Activated CD8-positive, alpha-beta memory T cell treated with anti-CD3 and anti-CD28 coated beads for 36 hours (primary cell): ENCODE results near the gene GABARAP. TPM values are rescaled to one million over a fixed set of nuclear protein-coding genes. Genes with fewer than 3 reads are reported as not detected.

Experiments used
- CTCF ChIA-PET: fragments of 350-600 bp; sonication (Branson Sonifier 250); formaldehyde crosslinking; loops from one replicate; lab custom pipeline; 2021; ENCODE audit warnings: antibody characterized with exemption; lab: Charles Lee
- POLR2A ChIA-PET: fragments of 350-600 bp; sonication (Branson Sonifier 250); formaldehyde crosslinking; loops from one replicate; lab custom pipeline; 2021; ENCODE audit warnings: antibody characterized with exemption; lab: Charles Lee
- total RNA-seq, 2 experiments: library from RNA; stranded (reverse); gene quantifications; one replicate each; pipeline ENCODE4 v1.2.3, GENCODE V29; 2021

GABARAP gene
- total RNA-seq, 2 experiments from 2014 or later = 131 to 135 TPM

DNA sequence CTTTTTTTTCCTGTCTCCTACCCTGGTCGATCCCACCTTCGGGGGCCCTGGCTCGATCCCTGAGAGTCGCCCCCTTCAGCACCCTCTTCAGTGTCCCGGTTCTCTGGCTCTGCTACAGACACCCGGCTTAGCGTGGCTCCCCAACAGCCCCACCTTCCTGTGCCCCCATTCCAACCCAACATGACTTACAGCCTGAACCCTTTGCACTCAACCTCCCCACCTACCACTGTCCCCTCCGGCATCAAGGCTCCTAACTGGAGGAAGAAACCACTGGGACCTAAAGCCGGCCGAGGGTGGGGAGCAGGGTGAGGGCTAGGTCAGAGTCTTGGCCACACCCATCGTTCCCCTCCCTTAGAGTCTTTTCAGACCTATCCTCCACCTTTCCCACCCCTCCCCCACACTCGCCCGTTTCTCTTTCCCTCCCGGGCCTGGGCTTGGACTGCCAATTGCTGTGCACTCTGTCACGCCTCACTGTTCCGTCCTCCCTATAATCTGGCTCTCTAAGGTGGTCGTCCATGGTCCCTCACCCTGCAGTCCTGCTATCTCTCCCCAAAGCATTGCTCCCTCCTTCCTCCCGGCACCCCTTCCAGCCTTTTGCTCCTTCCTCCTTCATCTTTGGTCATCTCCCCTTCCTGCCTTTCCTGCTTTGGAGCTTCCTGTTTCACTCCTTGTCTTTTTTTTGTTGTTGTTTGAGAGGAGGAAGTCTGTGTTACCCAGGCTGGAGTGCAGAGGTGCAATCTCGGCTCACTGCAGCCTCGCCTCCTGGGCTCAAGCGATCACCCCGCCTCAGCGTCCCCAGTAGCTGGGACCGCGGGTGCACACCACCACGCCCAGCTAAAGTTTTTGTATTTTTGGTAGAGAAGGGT, 20.9 kb upstream of the GABARAP start:
- CTCF ChIA-PET = interaction anchor here (0.6 to 2.1 kb wide), 3 partner anchors 9 to 33 kb away, joined by 3 to 9 read pairs (median 3); no protein-coding TSS in a partner anchor
- POLR2A ChIA-PET = no interaction called here

DNA sequence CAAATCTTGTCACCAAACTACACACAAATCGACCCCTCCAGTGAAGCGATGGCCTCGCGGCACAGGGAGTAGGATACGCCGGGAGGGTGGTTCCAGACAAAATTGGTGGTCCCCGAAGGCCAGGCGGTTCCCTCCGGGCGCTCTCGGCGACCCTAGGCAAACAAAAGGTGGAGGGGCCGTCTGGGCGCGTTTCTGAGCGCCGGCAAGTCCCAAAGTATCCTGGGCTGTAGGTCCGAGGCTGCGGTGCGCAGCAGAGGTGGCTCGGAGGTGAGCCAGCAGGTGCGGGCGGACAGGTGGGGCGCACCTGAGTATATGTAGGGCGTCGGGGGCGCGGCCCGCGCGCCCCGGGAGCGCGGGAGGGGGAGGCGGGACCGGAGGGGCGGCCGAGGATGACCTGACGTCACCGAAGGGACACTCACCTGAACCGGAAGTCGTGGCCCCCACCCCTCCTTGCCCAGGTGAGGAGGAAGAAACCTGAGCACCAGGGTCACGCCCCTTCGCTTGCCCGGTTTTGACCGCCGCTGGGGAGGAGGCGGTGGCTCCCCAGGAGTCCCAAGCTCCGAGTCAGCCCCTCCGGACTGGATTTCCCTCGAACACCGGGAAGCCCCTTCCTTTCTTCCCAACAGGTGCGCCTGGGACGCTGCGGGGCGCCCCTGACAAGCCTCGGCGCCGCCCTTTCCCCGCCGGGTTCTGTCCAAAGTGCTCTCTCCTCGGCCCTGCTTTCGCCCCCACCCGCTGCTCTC, 20.1 kb upstream of the GABARAP start, which contains the start of gene CLDN7:
Gene CLDN7 (minus strand): TSS at position 287 of the 743 bp plus-strand sequence. CDS start 435 bp downstream, outside the sequence.
- CTCF ChIA-PET = interaction anchor here (1.1 to 1.2 kb wide), 2 partner anchors 18 to 93 kb away, joined by 3 read pairs; no protein-coding TSS in a partner anchor

DNA sequence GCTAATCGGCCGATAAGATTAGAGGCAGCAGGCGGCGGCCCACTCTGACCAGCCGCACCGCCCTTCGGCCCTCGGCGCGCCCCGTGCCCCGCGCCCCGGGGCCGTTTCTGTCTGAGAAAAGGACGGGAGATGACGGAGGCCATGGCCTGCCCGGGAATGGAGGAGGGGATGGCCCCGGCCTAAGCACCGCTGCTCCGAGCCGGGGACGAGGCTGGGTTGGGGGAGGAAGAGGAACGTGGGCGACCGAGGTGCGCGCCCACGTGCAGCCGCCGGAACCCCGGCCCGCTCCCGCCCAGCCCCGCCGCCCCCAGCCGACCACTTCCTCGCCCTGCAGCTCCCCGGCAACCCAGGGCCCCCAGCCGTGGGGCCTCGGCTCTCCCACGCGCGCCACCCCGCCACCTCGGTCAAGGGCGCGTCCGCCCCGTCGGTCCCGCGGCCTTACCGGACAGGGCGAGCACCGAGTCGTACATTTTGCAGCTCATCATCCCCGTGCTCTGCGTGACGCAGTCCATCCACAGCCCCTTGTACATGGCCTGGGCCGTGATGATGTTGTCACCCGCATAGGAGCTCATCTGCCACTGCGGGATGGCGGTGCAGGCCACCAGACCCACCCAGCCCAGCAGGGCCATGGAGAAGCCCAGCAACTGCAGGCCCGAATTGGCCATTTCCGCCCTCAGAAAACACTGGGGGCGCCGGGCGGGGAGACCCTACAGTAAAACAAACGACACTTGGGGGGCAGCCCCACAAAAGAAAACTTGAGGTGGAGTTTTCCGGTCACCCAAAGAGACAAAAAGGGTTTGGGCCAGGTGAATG, 19.3 kb upstream of the GABARAP start:
- CTCF ChIA-PET = interaction anchor here (0.7 to 1.2 kb wide), 3 partner anchors 19 to 94 kb away, joined by 3 to 4 read pairs (median 3); no protein-coding TSS in a partner anchor
- POLR2A ChIA-PET = interaction anchor here (0.5 to 0.6 kb wide), 2 partner anchors 199 to 893 kb away, joined by 3 to 6 read pairs; no protein-coding TSS in a partner anchor

More for the DNA sequence above, 20.1 kb upstream of the GABARAP start, which contains the start of gene CLDN7:
- POLR2A ChIA-PET = interaction anchor here (0.5 to 0.6 kb wide), 2 partner anchors 198 to 892 kb away, joined by 3 to 6 read pairs; no protein-coding TSS in a partner anchor

DNA sequence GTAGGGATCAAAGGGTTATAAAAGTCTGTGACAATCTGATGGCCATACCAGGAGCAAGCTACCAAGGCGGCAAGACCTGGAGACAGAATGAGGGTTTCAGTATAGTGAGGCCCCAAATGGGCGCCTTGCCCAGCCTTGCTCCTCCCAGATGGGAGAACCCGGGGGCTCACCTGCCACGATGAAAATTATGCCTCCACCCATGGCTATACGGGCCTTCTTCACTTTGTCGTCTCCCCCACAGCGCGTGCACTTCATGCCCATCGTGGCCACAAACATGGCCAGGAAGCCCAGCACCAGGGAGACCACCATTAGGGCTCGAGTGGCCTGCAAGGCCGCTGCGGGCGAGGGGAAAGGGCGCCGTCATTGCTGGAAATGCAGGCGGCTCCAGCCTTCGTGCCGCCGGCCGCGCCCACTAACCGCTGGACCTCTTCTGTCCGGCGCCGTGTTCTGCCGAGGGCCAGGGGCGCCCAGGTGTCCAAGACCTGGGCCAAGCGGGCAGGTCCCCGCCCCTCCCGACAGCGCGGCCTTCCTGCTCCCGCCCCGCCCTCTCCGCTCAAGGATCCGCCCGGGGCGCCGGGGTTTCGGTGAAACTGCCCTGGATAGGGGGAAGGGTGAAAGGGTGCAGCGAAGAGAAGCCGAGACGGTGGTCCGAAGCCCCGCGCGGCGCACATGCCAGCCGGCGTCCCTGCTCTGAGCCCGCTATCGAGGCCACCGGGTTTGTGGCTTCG, 18.6 kb upstream of the GABARAP start:
- POLR2A ChIA-PET = no interaction called here

DNA sequence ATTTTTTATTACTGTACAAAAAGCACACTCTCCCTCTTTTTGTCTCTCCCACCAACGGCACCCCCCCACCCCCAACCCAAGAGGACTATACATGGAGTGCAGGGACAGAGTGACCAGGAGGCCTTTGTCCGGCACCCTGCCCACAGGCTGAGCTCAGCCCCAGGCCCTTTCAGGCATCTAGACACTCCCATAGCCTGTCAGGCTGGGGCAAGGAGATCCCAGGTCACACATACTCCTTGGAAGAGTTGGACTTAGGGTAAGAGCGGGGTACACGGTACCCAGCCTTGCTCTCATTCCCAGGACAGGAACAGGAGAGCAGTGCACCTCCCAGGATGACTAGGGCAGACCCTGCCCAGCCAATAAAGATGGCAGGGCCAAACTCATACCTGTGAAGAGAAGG, 17.9 kb upstream of the GABARAP start:
- CTCF ChIA-PET = interaction anchor here (0.5 kb wide), 1 partner anchor 117 kb away, joined by 3 read pairs; no protein-coding TSS in a partner anchor

More for the DNA sequence above, 18.6 kb upstream of the GABARAP start:
- CTCF ChIA-PET = interaction anchor here (0.7 to 1.2 kb wide), 3 partner anchors 19 to 95 kb away, joined by 3 to 4 read pairs (median 3); no protein-coding TSS in a partner anchor

DNA sequence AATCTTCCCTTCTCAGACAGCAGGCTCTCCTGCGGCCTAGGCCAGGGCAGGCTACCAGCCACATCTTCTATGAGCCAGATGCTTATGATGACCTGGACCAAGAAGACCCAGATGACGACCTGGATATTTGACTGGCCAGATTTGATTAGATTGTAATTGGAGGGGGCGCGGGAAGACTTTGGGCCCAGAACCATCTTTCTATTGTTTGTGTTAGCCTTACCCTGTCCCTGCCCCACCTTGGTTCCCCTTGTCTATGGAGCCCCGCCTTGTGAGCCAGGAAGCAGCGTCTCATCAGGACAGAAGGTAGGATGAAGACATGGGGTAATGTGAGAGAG, 17.3 kb upstream of the GABARAP start:
- POLR2A ChIA-PET = interaction anchor here (0.6 kb wide), 1 partner anchor 23 kb away, joined by 3 read pairs; no protein-coding TSS in a partner anchor
- CTCF ChIA-PET = interaction anchor here (0.5 to 1.5 kb wide), 3 partner anchors 37 to 293 kb away, joined by 3 to 4 read pairs (median 3); no protein-coding TSS in a partner anchor

More for the DNA sequence above, 17.9 kb upstream of the GABARAP start:
- POLR2A ChIA-PET = interaction anchor here (0.6 kb wide), 1 partner anchor 22 kb away, joined by 3 read pairs; no protein-coding TSS in a partner anchor

DNA sequence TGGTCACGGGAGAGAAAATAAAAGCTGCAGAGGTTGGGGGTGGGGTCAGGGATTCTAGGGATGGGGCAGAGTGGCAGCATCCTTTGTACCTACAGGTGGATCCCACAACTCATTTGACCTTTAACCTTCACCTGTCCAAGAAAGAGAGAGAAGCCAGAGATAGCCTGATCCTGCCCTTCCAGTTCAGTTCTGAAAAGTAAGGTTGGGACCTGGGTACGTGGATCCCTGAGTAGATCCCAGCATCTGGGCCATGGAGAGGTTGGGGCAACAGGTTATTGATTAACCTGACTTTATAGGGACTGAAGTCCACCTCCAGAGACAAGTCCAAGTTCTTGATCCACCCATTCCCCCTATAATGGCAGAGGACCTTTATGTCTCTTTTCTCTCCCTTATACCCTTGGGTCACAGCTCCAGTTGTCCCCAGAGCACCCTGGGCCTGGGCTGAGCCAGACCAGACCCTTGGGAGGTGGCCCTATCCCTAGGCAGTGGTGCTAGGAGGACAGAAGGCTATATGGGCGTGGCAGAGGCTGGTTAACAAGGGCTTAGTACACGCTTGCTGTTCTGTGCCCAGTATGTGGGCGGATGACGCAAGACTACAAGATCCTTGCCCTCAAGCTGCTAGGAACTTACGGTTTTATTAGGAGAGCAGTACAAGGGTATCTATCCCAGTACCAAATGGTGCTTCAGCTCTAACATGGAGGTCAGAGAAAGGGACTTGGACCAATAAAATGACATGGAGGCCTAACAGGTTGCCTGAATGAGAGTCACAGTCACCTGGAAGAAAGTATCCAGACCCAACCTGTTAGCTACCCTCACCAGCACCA, 16.7 kb upstream of the GABARAP start:
- POLR2A ChIA-PET = no interaction called here
- CTCF ChIA-PET = interaction anchor here (0.6 to 1.5 kb wide), 3 partner anchors 8 to 293 kb away, joined by 3 to 6 read pairs (median 4); no protein-coding TSS in a partner anchor

DNA sequence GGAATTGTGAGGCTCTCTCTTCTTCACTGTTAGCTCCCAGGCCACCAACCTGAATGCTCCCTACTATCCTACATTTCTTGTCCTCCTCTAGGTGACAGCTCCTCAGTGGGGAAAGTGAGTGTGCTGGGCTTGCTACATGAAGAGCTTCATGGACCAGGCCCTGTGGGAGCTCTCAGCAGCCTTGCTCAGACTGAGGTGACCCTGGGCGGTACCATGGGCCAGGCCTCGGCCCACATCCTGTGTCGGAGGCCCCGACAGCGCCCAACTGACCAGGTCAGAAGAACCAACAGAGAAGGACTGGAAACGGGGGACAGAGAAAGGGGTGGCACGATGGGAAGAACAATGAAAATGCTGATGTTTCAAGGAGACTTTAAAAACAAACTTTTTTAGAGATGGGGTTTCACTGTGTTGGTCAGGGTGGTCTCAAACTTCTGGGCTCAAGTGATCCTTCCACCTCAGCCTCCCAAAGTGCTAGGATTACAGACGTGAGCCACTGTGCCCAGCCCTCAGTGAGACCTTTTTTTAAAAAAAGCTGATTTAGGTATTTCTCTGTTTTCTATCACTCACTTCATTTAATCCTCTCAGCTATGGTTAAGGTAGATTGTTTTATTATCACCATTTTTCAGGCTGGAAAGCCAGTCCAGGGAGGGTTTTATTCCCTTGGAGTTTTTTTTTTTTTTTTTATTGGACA, 14.7 kb upstream of the GABARAP start:
- CTCF ChIA-PET = interaction anchor here (0.8 to 1.4 kb wide), 2 partner anchors 9 to 39 kb away, joined by 5 read pairs; no protein-coding TSS in a partner anchor
- POLR2A ChIA-PET = interaction anchor here (0.7 to 0.9 kb wide), 2 partner anchors 20 to 107 kb away, joined by 3 to 6 read pairs; no protein-coding TSS in a partner anchor

DNA sequence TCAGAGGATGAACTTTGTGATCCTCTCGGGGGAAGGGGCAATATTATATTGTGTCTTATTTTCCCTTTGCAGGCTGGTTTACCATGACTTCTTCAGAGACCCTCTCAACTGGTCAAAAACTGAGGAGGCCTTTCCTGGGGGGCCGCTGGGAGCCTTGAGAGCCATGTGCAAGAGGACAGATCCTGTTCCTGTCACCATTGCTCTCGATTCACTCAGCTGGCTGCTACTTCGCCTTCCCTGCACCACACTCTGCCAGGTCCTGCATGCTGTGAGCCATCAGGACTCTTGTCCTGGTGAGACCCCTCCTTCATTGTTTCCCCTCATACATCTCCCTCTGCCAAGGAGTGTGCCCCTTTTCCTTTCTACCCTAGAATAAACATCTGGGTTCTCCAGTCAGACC, 12.3 kb upstream of the GABARAP start:
- CTCF ChIA-PET = interaction anchor here (0.7 to 1.4 kb wide), 4 partner anchors 9 to 75 kb away, joined by 3 to 5 read pairs (median 3); partner anchors contain the start of gene NEURL4
- POLR2A ChIA-PET = no interaction called here

DNA sequence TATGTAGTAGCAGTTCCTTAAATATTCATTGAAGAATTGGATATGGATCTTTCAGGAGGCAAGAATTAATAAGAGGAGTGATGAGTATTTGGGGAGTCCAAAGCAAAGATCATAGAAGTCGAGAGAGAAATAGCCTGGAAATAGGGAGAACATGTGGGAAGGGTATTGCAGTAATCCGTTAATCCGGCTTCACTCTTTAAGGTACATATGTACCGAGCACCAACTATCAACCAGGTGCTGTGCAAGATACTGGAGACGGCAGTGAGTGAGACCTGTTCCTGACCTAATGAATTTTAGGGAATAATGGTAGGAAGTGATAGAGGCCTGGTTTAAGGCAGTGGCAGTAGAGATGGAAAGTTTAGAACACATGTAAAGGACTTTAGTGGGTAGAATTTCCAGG, 10.8 kb upstream of the GABARAP start:
- POLR2A ChIA-PET = no interaction called here
- CTCF ChIA-PET = no interaction called here

DNA sequence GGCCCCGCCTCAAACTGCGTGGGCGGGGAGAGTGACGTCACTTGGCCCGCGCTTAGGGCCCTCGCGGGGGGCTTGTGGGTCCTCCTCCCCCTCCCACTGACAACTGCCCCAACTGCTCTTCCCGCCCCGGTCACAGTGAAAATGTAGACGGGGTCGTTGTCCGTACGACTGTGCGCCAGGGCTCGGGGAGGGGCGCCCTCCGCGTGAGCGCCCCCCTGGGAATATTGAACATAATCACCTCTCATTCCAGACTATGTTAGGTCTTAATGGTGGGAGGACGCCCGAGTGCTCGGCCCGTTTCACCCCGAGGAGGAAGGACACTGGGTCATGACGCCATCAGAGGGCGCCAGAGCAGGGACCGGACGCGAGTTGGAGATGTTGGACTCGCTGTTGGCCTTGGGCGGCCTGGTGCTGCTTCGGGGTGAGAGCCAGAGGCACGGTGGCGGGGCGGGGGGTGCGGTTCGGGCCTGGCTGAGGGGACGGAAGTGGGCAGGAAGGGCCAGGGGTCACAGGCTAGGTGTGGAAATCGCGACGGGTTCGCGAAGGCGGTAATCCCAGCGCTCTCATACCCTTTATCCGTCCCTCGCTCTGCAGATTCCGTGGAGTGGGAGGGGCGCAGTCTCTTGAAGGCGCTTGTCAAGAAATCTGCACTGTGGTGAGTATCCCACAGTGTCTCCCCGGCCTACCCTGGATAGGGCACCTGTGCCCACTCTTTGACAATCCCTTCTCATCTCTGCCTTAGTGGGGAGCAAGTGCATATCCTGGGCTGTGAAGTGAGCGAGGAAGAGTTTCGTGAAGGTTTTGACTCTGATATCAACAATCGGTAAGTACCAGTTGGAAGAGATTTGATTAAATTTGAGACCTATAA, 10.2 kb upstream of the GABARAP start, which contains the start of gene ELP5:
Gene ELP5 (plus strand): TSS at position 40 of the 868 bp plus-strand sequence. CDS start 336 bp downstream, at position 376.
- ChIA-PET CTCF (interaction anchor here (1.2 to 3.1 kb wide), 3 partner anchors 10 to 32 kb away, joined by 3 to 17 read pairs (median 4); partner anchors contain the start of genes GABARAP and PHF23), POLR2A (interaction anchor here (0.6 to 2.0 kb wide), 2 partner anchors 14 to 342 kb away, joined by 3 to 10 read pairs; no protein-coding TSS in a partner anchor)

DNA sequence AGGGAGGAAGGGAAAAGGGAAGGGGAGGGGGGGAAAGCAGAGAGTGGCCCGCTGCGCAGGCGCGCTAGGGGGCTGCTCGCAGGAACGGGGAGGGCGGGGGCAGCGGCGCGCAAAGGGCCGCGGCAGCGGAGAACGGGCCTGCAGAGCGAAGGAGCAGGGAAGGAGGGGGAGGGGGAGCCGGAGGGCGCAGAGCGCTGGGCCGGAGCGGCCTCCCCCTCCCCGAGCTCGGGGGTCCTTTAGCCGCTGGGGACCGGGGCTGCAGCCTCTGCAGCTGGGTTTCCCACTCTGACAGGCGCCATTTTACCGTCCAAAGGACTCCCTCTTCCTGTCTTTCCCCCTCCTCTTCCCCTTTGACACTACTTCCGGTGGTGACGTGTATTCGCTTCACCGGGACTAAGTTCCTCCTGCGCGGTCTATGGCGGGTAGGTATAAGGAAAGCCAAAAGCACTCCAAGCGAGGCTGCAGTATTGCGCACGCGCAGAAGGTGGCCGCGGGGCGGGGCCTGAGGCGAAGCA, 9.5 kb upstream of the GABARAP start, which contains the start of gene CTDNEP1:
Gene CTDNEP1 (minus strand): TSS at position 74 of the 515 bp plus-strand sequence. CDS start 438 bp downstream, outside the sequence.
- CTCF ChIA-PET = interaction anchor here (1.2 to 3.1 kb wide), 3 partner anchors 9 to 31 kb away, joined by 3 to 17 read pairs (median 4); partner anchors contain the start of genes GABARAP and PHF23
- POLR2A ChIA-PET = interaction anchor here (0.6 to 2.0 kb wide), 5 partner anchors 9 to 343 kb away, joined by 3 to 10 read pairs (median 3); partner anchors contain the start of genes ACADVL, DLG4 and GABARAP

DNA sequence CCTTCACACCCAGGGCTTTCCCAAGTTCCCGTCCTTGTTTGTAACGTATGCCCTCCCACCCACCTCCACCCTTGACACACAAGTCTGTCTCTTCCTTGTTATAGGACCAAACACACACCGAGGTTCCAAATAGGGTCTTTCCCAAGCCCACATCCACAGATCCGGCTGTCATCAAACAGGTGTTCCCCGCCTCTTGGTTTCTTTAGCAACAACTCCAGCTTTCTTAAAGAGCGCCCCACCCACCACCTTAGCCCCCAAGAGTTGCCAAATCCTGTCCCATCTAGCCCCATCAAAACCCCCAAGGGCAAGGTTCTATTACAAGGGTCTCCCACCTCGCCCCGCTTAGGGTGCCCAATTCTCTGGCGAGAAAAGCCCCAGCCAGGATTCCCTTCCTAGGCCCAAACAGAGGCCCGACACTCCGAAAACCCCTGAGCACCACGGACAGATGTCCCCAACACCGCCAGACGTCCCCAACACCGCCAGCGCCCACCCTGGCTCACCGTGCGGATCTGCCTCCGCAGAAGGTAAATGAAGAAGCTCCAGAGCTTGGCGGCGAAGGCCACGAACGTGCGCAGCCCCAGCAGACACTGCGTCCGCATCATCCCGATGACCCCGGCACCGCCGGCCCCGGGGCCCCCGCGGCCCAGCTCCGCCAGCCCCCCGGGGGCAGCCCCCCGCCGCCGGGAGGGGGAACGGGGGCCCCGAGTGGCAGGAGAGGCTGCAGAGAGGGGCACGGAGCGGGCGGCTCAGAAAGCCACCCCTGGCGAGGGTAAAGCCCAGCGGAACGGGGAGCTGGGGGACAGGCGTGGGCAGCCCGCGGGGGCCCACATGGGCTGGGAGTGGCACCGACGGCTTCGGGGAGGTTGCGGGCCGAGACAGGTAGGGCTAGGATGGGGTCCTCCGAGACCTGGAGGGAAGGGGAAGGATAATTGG, 8.7 kb upstream of the GABARAP start:
- ChIA-PET POLR2A (interaction anchor here (0.8 to 2.0 kb wide), 4 partner anchors 8 to 58 kb away, joined by 3 to 10 read pairs (median 4); partner anchors contain the start of genes ACADVL, DLG4 and GABARAP), CTCF (interaction anchor here (1.1 to 3.1 kb wide), 5 partner anchors 8 to 205 kb away, joined by 3 to 17 read pairs (median 4); partner anchors contain the start of genes GABARAP and PHF23)
